ENCODE results near the gene CYP2B6.

CYP2B6 gene

GRCh38 chr19:41025411-41025810 lies 34.3 kb downstream of the CYP2B6 start:
- DNase-seq = no peak
- no peaks in the 10 kb centered on the region for H3K9me2 ChIP-seq (replicated peaks; ENCODE audit: insufficient read depth, low read length)
- H3K79me2 ChIP-seq (ENCODE audit: low read length) = no peaks in the 10 kb centered on the region
- no peaks in the 10 kb centered on the region for H3K36me3 ChIP-seq (replicated peaks; ENCODE audit: insufficient read depth, low read length)
- H4K20me1 ChIP-seq (ENCODE audit: insufficient read depth, low read length) = no peaks in the 10 kb centered on the region
- no peak overlapping the region for H3K4me3 ChIP-seq (ENCODE audit: low read length)
- no peak overlapping the region for H3K4me2 ChIP-seq (ENCODE audit: low read depth, low read length)
- H3K27me3 ChIP-seq (replicated peaks; ENCODE audit: insufficient read depth, low read length) = peaks cover 67% of the 10 kb centered on the region
- H3K4me1 ChIP-seq (ENCODE audit: low read length) = no peaks in the 10 kb centered on the region
- H3F3A ChIP-seq (ENCODE audit: insufficient read depth, low read length) = no peaks in the 10 kb centered on the region
- H3K9me3 ChIP-seq (replicated peaks; ENCODE audit: insufficient read depth, low read length) = no peaks in the 10 kb centered on the region
- H3K27ac ChIP-seq (ENCODE audit: low read length) = no peak overlapping the region
- H2AFZ ChIP-seq (ENCODE audit: low read length) = no peak overlapping the region
- no peak for TF ChIP-seq CTCF (IDR thresholded peaks at IDR 0.05; ENCODE audit: low read length)
- no peak for TF ChIP-seq EZH2 (optimal IDR thresholded peaks at IDR 0.05; ENCODE audit: low read depth, low read length)
- no peak for TF ChIP-seq EZH2phosphoT487 (IDR thresholded peaks at IDR 0.05; ENCODE audit: low read length)
- no peak overlapping the region for H3K9ac ChIP-seq (ENCODE audit: low read length)

- H2AFZ ChIP-seq (ENCODE audit: low read length) = no peak overlapping the region
- no peaks in the 10 kb centered on the region for H3F3A ChIP-seq (ENCODE audit: insufficient read depth, low read length)
Observed at GRCh38 chr19:41025871-41026270, 34.8 kb downstream of the CYP2B6 start.

GRCh38 chr19:41027273-41027967 lies 36.3 kb downstream of the CYP2B6 start:
- no peak for TF ChIP-seq EZH2 (optimal IDR thresholded peaks at IDR 0.05; ENCODE audit: low read depth, low read length)
- TF ChIP-seq CTCF (IDR thresholded peaks at IDR 0.05; ENCODE audit: low read length) = no peak
- no peak for TF ChIP-seq EZH2phosphoT487 (IDR thresholded peaks at IDR 0.05; ENCODE audit: low read length)
- Histone ChIP-seq H3K4me1 (ENCODE audit: low read length) (no peaks in the 10 kb centered on the region), H2AFZ (ENCODE audit: low read length) (no peak overlapping the region), H3K27me3 (replicated peaks; ENCODE audit: insufficient read depth, low read length) (peaks cover 65% of the 10 kb centered on the region), H3K36me3 (replicated peaks; ENCODE audit: insufficient read depth, low read length) (no peaks in the 10 kb centered on the region), H3K4me3 (ENCODE audit: low read length) (no peak overlapping the region), H4K20me1 (ENCODE audit: insufficient read depth, low read length) (no peaks in the 10 kb centered on the region), H3K79me2 (ENCODE audit: low read length) (no peaks in the 10 kb centered on the region), H3K9ac (ENCODE audit: low read length) (no peak overlapping the region), H3K4me2 (ENCODE audit: low read depth, low read length) (no peak overlapping the region), H3K9me2 (replicated peaks; ENCODE audit: insufficient read depth, low read length) (no peaks in the 10 kb centered on the region), H3F3A (ENCODE audit: insufficient read depth, low read length) (no peaks in the 10 kb centered on the region), H3K9me3 (replicated peaks; ENCODE audit: insufficient read depth, low read length) (no peaks in the 10 kb centered on the region), H3K27ac (ENCODE audit: low read length) (no peak overlapping the region)
- no peak for DNase-seq

More at GRCh38 chr19:41025871-41026270, 34.8 kb downstream of the CYP2B6 start:
- Histone ChIP-seq H3K27ac (ENCODE audit: low read length) (no peak overlapping the region), H3K79me2 (ENCODE audit: low read length) (no peaks in the 10 kb centered on the region), H3K4me3 (ENCODE audit: low read length) (no peak overlapping the region), H3K9ac (ENCODE audit: low read length) (no peak overlapping the region), H3K9me2 (replicated peaks; ENCODE audit: insufficient read depth, low read length) (no peaks in the 10 kb centered on the region), H3K9me3 (replicated peaks; ENCODE audit: insufficient read depth, low read length) (no peaks in the 10 kb centered on the region), H3K4me2 (ENCODE audit: low read depth, low read length) (no peak overlapping the region), H4K20me1 (ENCODE audit: insufficient read depth, low read length) (no peaks in the 10 kb centered on the region), H3K36me3 (replicated peaks; ENCODE audit: insufficient read depth, low read length) (no peaks in the 10 kb centered on the region), H3K4me1 (ENCODE audit: low read length) (no peaks in the 10 kb centered on the region), H3K27me3 (replicated peaks; ENCODE audit: insufficient read depth, low read length) (peaks cover 67% of the 10 kb centered on the region)
- no peak for DNase-seq
- TF ChIP-seq CTCF (IDR thresholded peaks at IDR 0.05; ENCODE audit: low read length) (no peak), EZH2phosphoT487 (IDR thresholded peaks at IDR 0.05; ENCODE audit: low read length) (no peak), EZH2 (optimal IDR thresholded peaks at IDR 0.05; ENCODE audit: low read depth, low read length) (no peak)

All from MM.1S (cell line).